ENCODE measurements around the gene DOLPP1. TPM values are rescaled to one million over a fixed set of nuclear protein-coding genes. Genes with fewer than 3 reads are reported as not detected.

DOLPP1 gene
- total RNA-seq, 1 experiment from 2014 or later, result 27.3 TPM

DNA sequence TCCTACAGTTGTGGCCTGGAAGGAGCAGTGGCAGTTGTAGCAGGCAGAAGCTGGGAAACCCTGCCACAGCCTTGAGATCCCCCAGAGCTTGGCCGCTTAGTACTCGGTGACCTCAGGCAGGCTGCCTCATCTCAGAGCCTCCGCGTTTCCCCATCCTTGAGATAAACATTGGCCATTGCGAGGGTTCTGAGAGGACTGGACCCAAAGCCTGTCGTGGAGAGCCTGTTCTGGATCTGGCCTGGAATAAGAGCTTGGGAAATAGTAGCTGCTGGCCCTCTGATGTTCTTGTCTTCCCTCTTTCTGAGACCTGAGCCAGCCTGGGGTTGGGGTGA lies 43.2 kb upstream of the DOLPP1 start:
- H3K4me1 ChIP-seq (ENCODE audit: insufficient read depth, low read length), result peaks cover 8% of the 10 kb centered on the region; the same call in 1 of the 2 replicates
- BruUV-seq (replicated peaks), result no TSS peak
- no peak for ATAC-seq
- no peak overlapping the region for H3K9ac ChIP-seq (ENCODE audit: low read length)
- H4K20me1 ChIP-seq (ENCODE audit: low read length), result no peaks in the 10 kb centered on the region
- H3K9me2 ChIP-seq (replicated peaks; ENCODE audit: low read length), result no peaks in the 10 kb centered on the region
- POLR2A ChIA-PET (ENCODE audit: unreplicated experiment), result no interaction called here
- intact Hi-C loops (cut with micrococcal nuclease), result no loop called here
- CTCF ChIA-PET, result interaction anchor here (0.6 kb wide), 1 partner anchor 196 kb away, joined by 3 read pairs; no protein-coding TSS in a partner anchor
- H3K4me2 ChIP-seq (ENCODE audit: low read length), result peak overlapping the region; percentile 94
- TF ChIP-seq EZH2 (IDR thresholded peaks at IDR 0.05; ENCODE audit: low read length, unreplicated experiment), result no peak
- TF ChIP-seq, protein P1, sequence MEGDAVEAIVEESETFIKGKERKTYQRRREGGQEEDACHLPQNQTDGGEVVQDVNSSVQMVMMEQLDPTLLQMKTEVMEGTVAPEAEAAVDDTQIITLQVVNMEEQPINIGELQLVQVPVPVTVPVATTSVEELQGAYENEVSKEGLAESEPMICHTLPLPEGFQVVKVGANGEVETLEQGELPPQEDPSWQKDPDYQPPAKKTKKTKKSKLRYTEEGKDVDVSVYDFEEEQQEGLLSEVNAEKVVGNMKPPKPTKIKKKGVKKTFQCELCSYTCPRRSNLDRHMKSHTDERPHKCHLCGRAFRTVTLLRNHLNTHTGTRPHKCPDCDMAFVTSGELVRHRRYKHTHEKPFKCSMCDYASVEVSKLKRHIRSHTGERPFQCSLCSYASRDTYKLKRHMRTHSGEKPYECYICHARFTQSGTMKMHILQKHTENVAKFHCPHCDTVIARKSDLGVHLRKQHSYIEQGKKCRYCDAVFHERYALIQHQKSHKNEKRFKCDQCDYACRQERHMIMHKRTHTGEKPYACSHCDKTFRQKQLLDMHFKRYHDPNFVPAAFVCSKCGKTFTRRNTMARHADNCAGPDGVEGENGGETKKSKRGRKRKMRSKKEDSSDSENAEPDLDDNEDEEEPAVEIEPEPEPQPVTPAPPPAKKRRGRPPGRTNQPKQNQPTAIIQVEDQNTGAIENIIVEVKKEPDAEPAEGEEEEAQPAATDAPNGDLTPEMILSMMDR (conservative IDR thresholded peaks at IDR 0.05; ENCODE audit: low read depth, low read length), result no peak
- H2AFZ ChIP-seq (ENCODE audit: low read length), result no peak overlapping the region
- no peaks in the 10 kb centered on the region for H3K36me3 ChIP-seq (ENCODE audit: low read depth, low read length)
- no peak overlapping the region for H3K27ac ChIP-seq (ENCODE audit: low read length)
- H3K9me3 ChIP-seq (ENCODE audit: low read length), result no peaks in the 10 kb centered on the region
- DNase-seq, result no peak
- H3K79me2 ChIP-seq (ENCODE audit: low read length), result peaks cover 21% of the 10 kb centered on the region
- H3K4me3 ChIP-seq (ENCODE audit: low read length), result peak overlapping the region; percentile 78
- H3F3A ChIP-seq (ENCODE audit: low read length, unreplicated experiment), result no peaks in the 10 kb centered on the region
- no peaks in the 10 kb centered on the region for H3K27me3 ChIP-seq (ENCODE audit: low read length)

DNA sequence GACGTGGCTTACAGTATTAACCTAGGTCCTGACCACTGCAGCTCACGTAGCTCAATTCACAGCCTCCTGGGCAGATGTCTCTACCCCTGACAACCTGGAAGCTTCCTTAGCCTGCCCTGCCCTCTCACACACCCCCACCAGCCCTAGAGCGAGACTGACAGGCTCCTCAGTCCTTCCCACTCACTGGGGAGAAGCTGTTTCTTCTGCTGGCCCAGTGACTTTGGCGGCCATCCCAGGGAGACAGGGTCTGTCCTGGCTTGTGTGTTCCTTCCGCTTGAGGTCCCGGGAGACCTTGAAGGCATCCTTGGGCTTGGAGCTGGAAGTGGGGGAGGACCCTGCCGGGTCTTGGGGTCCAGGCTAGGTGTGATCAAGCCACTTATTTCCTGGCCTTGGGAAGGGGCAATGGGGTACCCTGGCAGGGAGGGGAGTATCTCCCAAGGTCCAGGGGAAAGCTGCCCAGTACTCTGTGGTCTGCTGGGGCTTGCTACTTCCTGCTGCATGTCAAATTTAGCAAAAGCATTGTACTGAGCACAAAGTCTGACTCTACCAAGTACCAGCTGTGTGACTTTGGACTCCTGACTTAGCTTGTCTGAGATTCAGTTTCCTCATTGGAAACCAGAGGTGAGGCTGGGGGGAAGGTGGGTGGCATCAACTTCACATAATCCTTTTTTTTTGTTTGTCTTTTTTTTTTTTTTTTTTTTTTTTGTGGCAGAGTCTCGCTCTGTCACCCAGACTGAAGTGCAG lies 42.6 kb upstream of the DOLPP1 start:
- H3K4me2 ChIP-seq (ENCODE audit: low read length), result peak overlapping the region; percentile 94
- intact Hi-C loops (cut with micrococcal nuclease), result no loop called here
- H3K9ac ChIP-seq (ENCODE audit: low read length), result no peak overlapping the region
- H3K4me3 ChIP-seq (ENCODE audit: low read length), result peak overlapping the region; percentile 78; the same call in 1 of the 2 replicates
- H3K27me3 ChIP-seq (ENCODE audit: low read length), result no peaks in the 10 kb centered on the region
- H3F3A ChIP-seq (ENCODE audit: low read length, unreplicated experiment), result no peaks in the 10 kb centered on the region
- H3K9me3 ChIP-seq (ENCODE audit: low read length), result no peaks in the 10 kb centered on the region
- H3K9me2 ChIP-seq (replicated peaks; ENCODE audit: low read length), result no peaks in the 10 kb centered on the region
- POLR2A ChIA-PET (ENCODE audit: unreplicated experiment), result no interaction called here
- DNase-seq, result no peak
- peaks cover 21% of the 10 kb centered on the region for H3K79me2 ChIP-seq (ENCODE audit: low read length)
- no peak for ATAC-seq
- H3K36me3 ChIP-seq (ENCODE audit: low read depth, low read length), result no peaks in the 10 kb centered on the region
- no peak overlapping the region for H3K27ac ChIP-seq (ENCODE audit: low read length)
- peaks cover 8% of the 10 kb centered on the region; the same call in 1 of the 2 replicates for H3K4me1 ChIP-seq (ENCODE audit: insufficient read depth, low read length)
- H2AFZ ChIP-seq (ENCODE audit: low read length), result no peak overlapping the region
- TF ChIP-seq, protein P1 (conservative IDR thresholded peaks at IDR 0.05; ENCODE audit: low read depth, low read length), result no peak
- TF ChIP-seq EZH2 (IDR thresholded peaks at IDR 0.05; ENCODE audit: low read length, unreplicated experiment) (no peak), EZH2phosphoT487 (IDR thresholded peaks at IDR 0.05; ENCODE audit: borderline replicate concordance, low read length) (no peak)
- no TSS peak for BruUV-seq (replicated peaks)
- H4K20me1 ChIP-seq (ENCODE audit: low read length), result no peaks in the 10 kb centered on the region
- CTCF ChIA-PET, result interaction anchor here (0.6 kb wide), 1 partner anchor 197 kb away, joined by 3 read pairs; no protein-coding TSS in a partner anchor

DNA sequence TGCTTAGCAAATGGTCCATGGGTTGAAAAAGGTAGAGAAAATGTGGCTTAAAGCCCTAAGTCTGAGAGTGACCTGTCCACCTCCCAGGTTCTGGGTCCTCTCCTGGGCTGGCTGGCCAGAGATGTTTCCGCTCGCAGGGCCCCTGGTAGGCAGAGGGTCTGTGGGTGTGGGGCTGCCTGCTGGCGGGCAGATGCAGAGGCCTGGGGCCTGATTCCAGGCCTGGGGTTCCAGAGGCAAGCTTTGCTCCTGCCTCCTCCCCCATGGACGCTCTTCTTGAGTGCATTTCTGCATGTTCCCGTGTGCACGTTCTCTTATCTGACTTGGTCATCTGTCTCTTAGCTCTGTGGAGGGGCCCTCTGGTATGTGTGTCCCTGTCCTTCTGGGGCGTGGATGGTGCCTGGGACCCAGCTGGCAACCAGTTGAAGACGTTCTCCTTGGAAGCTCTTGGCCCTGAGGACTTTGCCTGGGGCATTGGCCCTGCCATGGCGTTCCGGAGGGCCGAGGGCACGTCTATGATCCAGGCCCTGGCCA lies 40.7 kb upstream of the DOLPP1 start:
- no TSS peak for BruUV-seq (replicated peaks)
- Histone ChIP-seq H3K4me3 (ENCODE audit: low read length) (no peak overlapping the region), H3K9ac (ENCODE audit: low read length) (no peak overlapping the region), H3K27ac (ENCODE audit: low read length) (no peak overlapping the region), H4K20me1 (ENCODE audit: low read length) (no peaks in the 10 kb centered on the region), H3K4me2 (ENCODE audit: low read length) (no peak overlapping the region), H3K27me3 (ENCODE audit: low read length) (no peaks in the 10 kb centered on the region), H3K79me2 (ENCODE audit: low read length) (peaks cover 21% of the 10 kb centered on the region), H3K9me2 (replicated peaks; ENCODE audit: low read length) (no peaks in the 10 kb centered on the region), H3K9me3 (ENCODE audit: low read length) (no peaks in the 10 kb centered on the region), H2AFZ (ENCODE audit: low read length) (no peak overlapping the region), H3K36me3 (ENCODE audit: low read depth, low read length) (no peaks in the 10 kb centered on the region), H3F3A (ENCODE audit: low read length, unreplicated experiment) (no peaks in the 10 kb centered on the region), H3K4me1 (ENCODE audit: insufficient read depth, low read length) (peaks cover 8% of the 10 kb centered on the region; the same call in 1 of the 2 replicates)
- POLR2A ChIA-PET (ENCODE audit: unreplicated experiment), result no interaction called here
- TF ChIP-seq, protein P1 (conservative IDR thresholded peaks at IDR 0.05; ENCODE audit: low read depth, low read length), result no peak
- TF ChIP-seq EZH2 (IDR thresholded peaks at IDR 0.05; ENCODE audit: low read length, unreplicated experiment) (no peak), EZH2phosphoT487 (IDR thresholded peaks at IDR 0.05; ENCODE audit: borderline replicate concordance, low read length) (no peak)
- intact Hi-C loops (cut with micrococcal nuclease), result no loop called here
- CTCF ChIA-PET, result no interaction called here
- no peak for DNase-seq
- ATAC-seq, result no peak

All from PC-3 (cell line).